Fibroblast of lung (primary cell): ENCODE results near the gene SURF6.

Experiments used
- EZH2 ChIP-seq: IDR thresholded peaks from 2 replicates; pipeline ENCODE4 v1.5.1; 2012; ENCODE audit warnings: low read length, control low read depth, mild to moderate bottlenecking; ENCODE audit errors: missing control alignments
- TF ChIP-seq, protein P1 (sequence below), 2 donors: IDR thresholded peaks in 1 of 2; conservative IDR thresholded peaks in 1 of 2; 1 replicate in 1 of 2; 2 replicates in 1 of 2; pipeline ENCODE4 v1.5.1; 2011 to 2012; ENCODE audit warnings: low read length in 2 of 2, control low read depth in 1 of 2, inconsistent platforms in 1 of 2, low read depth in 1 of 2, mild to moderate bottlenecking in 1 of 2

DNA sequence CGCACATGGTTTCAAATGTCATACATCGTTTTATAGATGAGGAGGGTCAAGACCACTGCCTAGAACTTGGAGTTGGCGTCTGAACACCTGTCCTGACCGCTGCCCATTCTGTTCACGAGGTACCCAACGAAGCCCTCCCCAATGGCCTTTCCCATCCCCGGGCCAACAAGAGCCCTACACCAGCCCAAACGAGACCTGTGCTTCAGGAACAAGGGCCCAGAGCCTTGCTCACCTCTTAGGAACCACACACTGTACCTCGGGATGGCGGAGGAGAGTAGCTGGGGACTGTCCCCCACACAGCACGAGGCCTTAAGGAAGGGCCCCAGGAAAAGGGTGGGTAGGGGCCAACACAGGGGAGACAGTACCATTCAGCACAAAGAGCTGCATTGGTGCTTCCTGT lies 3.0 kb downstream of the SURF6 start:
- TF ChIP-seq, protein P1, sequence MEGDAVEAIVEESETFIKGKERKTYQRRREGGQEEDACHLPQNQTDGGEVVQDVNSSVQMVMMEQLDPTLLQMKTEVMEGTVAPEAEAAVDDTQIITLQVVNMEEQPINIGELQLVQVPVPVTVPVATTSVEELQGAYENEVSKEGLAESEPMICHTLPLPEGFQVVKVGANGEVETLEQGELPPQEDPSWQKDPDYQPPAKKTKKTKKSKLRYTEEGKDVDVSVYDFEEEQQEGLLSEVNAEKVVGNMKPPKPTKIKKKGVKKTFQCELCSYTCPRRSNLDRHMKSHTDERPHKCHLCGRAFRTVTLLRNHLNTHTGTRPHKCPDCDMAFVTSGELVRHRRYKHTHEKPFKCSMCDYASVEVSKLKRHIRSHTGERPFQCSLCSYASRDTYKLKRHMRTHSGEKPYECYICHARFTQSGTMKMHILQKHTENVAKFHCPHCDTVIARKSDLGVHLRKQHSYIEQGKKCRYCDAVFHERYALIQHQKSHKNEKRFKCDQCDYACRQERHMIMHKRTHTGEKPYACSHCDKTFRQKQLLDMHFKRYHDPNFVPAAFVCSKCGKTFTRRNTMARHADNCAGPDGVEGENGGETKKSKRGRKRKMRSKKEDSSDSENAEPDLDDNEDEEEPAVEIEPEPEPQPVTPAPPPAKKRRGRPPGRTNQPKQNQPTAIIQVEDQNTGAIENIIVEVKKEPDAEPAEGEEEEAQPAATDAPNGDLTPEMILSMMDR (conservative IDR thresholded peaks at IDR 0.05 in 1 of 2, IDR thresholded peaks at IDR 0.05 in 1 of 2; ENCODE audit: low read depth in 1 of 2, low read length in 2 of 2), result no peak
- TF ChIP-seq EZH2, result no peak
